Central memory CD8-positive, alpha-beta T cell (primary cell): Measurements from ENCODE around the gene ITFG1.
"Not testable (repeated sequence)": the region's sequence is repeated elsewhere in the genome, so short reads cannot be mapped to it uniquely, and the experiment has no call there.

Experiments
- ATAC-seq: fragments of 150-1000 bp; cut with Tn5 transposase; replicated peaks from 2 replicates; pipeline ENCODE4 v1.10.0; 2022; ENCODE audit warnings: mild to moderate bottlenecking, moderate FRiP score, moderate number of reproducible peaks; ENCODE audit not compliant: poor library complexity, severe bottlenecking; ENCODE audit errors: extremely low read depth
- DNase-seq, 2 donors: peaks; one replicate each; pipeline ENCODE4 v3.0.0; 2021; ENCODE audit warnings: low spot score in 2 of 2
- H3K27ac Mint-ChIP-seq: one replicate; pipeline ENCODE4 v1.8.0; 2022; ENCODE audit warnings: low read depth, mild to moderate bottlenecking, moderate library complexity, mixed read lengths
- H3K27me3 Mint-ChIP-seq: one replicate; pipeline ENCODE4 v1.8.0; 2022; ENCODE audit warnings: mixed read lengths
- H3K36me3 Mint-ChIP-seq: one replicate; pipeline ENCODE4 v1.8.0; 2022; ENCODE audit warnings: mild to moderate bottlenecking, moderate library complexity, mixed read lengths; ENCODE audit not compliant: insufficient read depth
- H3K4me1 Mint-ChIP-seq: one replicate; pipeline ENCODE4 v1.8.0; 2022; ENCODE audit warnings: mixed read lengths
- H3K4me3 Mint-ChIP-seq: one replicate; pipeline ENCODE4 v1.8.0; 2022; ENCODE audit warnings: mild to moderate bottlenecking, moderate library complexity, mixed read lengths
- H3K9me3 Mint-ChIP-seq: one replicate; pipeline ENCODE4 v1.8.0; 2022; ENCODE audit warnings: mixed read lengths

ITFG1 gene

DNA sequence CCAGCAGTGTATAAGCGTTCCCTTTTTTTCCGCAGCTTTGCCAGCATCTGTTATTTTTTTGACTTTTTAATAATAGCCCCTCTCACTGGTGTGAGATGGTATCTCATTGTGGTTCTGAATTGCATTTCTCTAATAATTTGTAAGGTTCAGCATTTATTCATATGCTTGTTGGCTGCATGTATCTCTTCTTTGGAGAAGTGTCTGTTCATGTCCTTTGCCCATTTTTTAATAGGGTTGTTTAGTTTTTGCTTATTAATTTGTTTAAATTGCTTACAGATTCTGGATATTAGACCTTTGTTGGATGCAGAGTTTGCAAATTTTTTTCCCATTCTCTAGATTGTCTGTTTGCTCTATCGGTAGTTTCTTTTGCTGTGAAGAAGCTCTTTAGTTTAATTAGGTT lies 27.2 kb upstream of the ITFG1 start:
- no peak for DNase-seq
- no peaks in the 10 kb centered on the region for H3K9me3 Mint-ChIP-seq
- no peak overlapping the region for H3K4me3 Mint-ChIP-seq
- H3K4me1 Mint-ChIP-seq, result peaks cover 32% of the 10 kb centered on the region
- ATAC-seq, result no peak
- peaks cover 2% of the 10 kb centered on the region for H3K36me3 Mint-ChIP-seq
- no peak overlapping the region for H3K27ac Mint-ChIP-seq
- no peaks in the 10 kb centered on the region for H3K27me3 Mint-ChIP-seq

DNA sequence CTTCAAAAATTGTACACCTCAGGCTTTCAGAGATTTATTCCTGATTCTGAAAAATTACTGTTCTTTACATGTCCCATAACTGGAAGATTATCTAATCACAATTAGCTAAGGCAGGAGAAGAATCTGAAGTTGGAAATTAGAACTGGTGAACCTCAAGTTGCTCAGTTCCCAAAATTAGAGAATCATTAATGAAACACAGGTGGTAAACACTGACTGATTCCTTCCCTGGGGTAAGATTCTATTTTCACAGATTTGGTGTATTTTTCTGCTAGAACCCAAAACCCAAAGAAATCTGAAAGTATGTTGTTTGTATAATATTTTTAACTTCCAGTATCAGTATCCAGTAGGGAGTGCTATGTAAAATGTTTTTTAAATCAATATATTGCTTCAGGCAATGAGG lies 26.0 kb upstream of the ITFG1 start:
- Mint-ChIP-seq H3K4me3 (no peak overlapping the region), H3K36me3 (peaks cover 2% of the 10 kb centered on the region), H3K4me1 (peaks cover 25% of the 10 kb centered on the region), H3K9me3 (no peaks in the 10 kb centered on the region), H3K27me3 (no peaks in the 10 kb centered on the region), H3K27ac (no peak overlapping the region)
- ATAC-seq (no peak), DNase-seq (no peak)

DNA sequence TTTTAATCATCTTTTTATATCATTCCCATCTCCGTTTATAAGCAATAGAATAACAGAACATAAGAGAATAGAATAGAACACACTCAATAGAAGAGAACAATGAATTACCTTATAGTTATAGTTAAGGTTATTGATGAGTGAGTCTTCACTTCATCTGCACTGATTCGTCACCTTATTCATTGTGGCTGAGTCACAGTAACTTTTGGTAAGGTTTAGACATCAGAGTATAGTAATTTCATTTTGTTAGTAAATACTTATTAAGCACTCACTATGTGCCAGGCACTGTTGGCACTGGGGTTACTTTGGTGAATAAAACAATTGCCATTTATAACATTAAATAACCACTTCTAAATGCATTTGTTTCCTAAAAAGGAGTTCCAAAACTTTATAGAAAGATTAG lies 22.8 kb upstream of the ITFG1 start:
- ATAC-seq (no peak), DNase-seq (no peak)
- no peak overlapping the region for H3K27ac Mint-ChIP-seq
- peaks cover 2% of the 10 kb centered on the region for H3K36me3 Mint-ChIP-seq
- H3K4me3 Mint-ChIP-seq, result no peak overlapping the region
- no peaks in the 10 kb centered on the region for H3K27me3 Mint-ChIP-seq
- peaks cover 35% of the 10 kb centered on the region for H3K4me1 Mint-ChIP-seq
- H3K9me3 Mint-ChIP-seq, result no peaks in the 10 kb centered on the region

DNA sequence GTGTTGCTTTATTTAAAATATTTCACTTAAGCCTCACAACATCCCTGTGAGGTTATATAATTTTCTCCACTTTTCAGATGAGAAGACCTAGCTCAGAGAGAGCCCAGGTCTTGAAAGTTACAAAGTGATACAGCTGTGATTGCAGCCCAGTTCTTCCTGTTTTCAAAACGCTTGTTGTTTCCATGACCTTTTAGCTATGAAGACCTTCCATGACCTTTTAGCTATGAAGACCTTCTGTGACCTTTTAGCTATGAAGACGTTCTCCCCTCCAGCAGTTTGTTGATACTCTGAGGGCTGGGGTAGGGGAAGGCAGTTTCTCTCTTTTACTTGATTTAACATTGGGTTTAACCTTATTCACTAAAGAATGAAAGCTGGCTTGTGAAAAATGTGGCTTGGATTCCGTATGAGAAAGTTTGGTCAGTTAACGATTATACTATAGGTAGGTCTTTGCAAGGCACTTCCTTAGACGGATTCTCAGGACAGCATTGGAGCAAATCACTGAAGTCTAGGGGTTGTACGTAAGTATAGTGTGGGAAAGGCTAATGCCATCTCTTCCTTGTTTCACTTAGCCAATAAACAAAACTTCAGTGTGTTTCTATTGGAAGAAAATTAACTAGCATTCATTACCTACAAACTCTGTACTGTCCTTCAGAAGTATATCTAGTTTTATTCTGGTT lies 21.0 kb upstream of the ITFG1 start:
- no peaks in the 10 kb centered on the region for H3K27me3 Mint-ChIP-seq
- DNase-seq (no peak), ATAC-seq (no peak)
- H3K27ac Mint-ChIP-seq, result no peak overlapping the region
- peaks cover 38% of the 10 kb centered on the region for H3K4me1 Mint-ChIP-seq
- H3K36me3 Mint-ChIP-seq, result peaks cover 2% of the 10 kb centered on the region
- H3K4me3 Mint-ChIP-seq, result no peak overlapping the region
- no peaks in the 10 kb centered on the region for H3K9me3 Mint-ChIP-seq

DNA sequence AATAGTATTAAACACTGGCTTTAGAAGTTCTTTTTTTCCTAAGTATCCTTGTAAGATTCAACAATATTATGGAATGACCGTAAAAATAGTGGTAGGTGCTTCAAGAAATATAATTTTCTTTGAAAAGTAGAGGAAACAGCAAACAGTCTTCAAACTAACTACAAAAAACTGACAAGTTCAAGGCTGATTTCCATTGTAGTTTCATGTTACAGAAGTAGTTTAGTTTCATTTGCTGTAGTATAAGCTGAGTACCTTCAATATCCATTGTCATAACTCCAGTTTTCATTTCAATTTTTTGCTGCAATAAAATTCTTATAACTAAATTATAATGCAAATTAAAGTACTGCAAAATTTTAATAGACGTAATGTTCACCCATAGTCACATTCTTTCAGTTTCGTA lies 19.5 kb upstream of the ITFG1 start:
- H3K27me3 Mint-ChIP-seq, result no peaks in the 10 kb centered on the region
- ATAC-seq, result no peak
- H3K9me3 Mint-ChIP-seq, result no peaks in the 10 kb centered on the region
- H3K27ac Mint-ChIP-seq, result no peak overlapping the region
- no peak for DNase-seq
- H3K36me3 Mint-ChIP-seq, result no peaks in the 10 kb centered on the region
- H3K4me1 Mint-ChIP-seq, result peaks cover 35% of the 10 kb centered on the region
- H3K4me3 Mint-ChIP-seq, result no peak overlapping the region

DNA sequence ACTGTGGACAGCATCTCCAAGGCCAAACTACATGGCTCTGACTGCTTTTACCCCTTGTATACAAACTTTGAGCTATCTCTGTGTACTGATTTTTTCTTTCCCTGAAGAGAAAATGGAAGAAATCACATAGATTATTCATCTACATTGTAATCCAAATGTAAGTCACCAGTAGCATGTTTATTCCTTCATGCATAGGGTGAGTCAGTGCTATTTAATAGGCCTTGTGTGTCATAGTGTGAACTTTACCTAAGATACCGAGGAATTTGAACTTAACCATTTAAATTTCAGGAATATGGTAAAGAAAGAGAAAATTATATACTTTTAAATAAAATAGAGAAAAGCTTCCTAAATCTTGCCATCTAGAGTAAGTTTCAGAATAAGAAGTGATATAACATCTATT lies 16.8 kb upstream of the ITFG1 start:
- H3K27ac Mint-ChIP-seq, result no peak overlapping the region
- ATAC-seq (no peak), DNase-seq (no peak)

DNA sequence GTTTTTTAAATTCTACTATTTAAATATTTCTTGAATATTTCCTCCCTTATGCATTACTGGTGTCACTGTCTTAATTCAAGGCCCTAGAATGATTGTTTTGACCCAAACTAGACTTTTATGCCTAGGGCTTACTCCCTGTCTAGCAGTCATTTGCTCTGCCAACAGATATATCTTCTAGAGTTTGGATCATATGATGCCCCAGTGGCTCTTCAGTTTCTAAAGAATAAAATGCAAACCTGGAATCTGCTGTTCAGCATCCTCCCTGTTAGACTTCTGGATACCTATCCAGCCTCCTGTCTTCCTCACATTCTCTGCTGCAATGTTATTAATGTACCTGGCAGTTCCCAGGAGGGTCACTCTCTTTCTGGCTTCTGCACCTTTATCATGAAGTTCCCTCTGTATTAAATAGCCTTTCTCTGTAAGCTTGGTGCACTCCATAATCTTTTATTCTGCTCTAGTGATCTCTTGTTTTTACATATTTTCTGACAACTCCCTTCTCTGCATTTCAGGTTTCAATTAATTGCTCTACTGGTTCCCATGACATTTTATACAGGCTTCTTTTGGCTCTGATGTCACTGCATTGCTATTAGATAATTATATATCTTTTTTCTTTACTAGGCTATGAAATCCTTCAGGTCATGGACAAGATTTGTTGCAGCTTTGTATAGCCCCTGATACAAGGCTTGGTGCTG lies 15.9 kb upstream of the ITFG1 start:
- H3K27me3 Mint-ChIP-seq, result no peaks in the 10 kb centered on the region
- H3K9me3 Mint-ChIP-seq, result no peaks in the 10 kb centered on the region
- ATAC-seq, result no peak
- peaks cover 27% of the 10 kb centered on the region for H3K4me1 Mint-ChIP-seq
- H3K4me3 Mint-ChIP-seq, result no peak overlapping the region
- DNase-seq, result no peak
- H3K27ac Mint-ChIP-seq, result peak overlapping the region; percentile 58
- H3K36me3 Mint-ChIP-seq, result peaks cover 4% of the 10 kb centered on the region

More for the DNA sequence above, 16.8 kb upstream of the ITFG1 start:
- no peaks in the 10 kb centered on the region for H3K9me3 Mint-ChIP-seq
- no peak overlapping the region for H3K4me3 Mint-ChIP-seq
- H3K4me1 Mint-ChIP-seq, result peaks cover 29% of the 10 kb centered on the region
- H3K27me3 Mint-ChIP-seq, result no peaks in the 10 kb centered on the region
- H3K36me3 Mint-ChIP-seq, result no peaks in the 10 kb centered on the region

DNA sequence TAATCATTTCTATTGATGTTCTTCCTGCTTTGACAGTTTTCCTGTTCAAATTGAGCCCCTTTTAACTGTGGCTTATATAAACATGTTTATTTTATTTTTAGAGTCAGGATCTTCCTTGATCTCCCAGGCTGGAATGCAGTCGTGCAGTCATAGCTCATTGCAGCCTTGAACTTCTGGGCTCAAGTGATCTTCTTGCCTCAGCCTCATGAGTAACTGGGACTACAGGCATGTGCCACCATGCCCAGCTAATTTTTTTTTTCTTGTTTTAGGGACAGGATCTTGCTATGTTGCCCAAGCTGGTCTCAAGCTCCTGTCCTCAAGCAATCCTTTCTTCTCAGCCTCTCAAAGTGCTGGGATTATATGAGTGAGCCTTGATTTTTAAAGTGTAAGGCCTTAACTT lies 14.9 kb upstream of the ITFG1 start:
- no peak overlapping the region for H3K27ac Mint-ChIP-seq
- peaks cover 4% of the 10 kb centered on the region for H3K36me3 Mint-ChIP-seq
- DNase-seq, result no peak

DNA sequence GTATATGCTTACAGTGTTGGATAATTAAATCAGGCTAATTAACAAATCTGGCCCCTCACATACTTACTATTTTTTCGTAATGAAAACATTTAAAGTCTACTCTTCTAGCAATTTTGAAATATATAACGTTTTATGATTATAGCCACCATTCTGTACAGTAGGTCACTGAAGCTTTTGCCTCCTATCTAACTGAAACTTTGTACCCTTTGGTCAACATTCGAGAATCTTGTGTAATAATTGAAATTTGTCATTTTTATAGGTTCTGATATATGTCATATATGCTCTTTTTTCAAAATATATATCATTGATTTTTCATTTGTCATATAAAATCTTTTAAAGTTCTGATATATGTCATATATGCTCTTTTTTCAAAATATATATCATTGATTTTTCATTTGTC lies 12.9 kb upstream of the ITFG1 start:
- H3K27ac Mint-ChIP-seq, result no peak overlapping the region
- ATAC-seq, result no peak
- peaks cover 26% of the 10 kb centered on the region for H3K4me1 Mint-ChIP-seq
- H3K4me3 Mint-ChIP-seq, result no peak overlapping the region
- peaks cover 4% of the 10 kb centered on the region for H3K36me3 Mint-ChIP-seq
- no peaks in the 10 kb centered on the region for H3K9me3 Mint-ChIP-seq
- H3K27me3 Mint-ChIP-seq, result no peaks in the 10 kb centered on the region
- no peak for DNase-seq

More for the DNA sequence above, 14.9 kb upstream of the ITFG1 start:
- Mint-ChIP-seq H3K9me3 (no peaks in the 10 kb centered on the region), H3K27me3 (no peaks in the 10 kb centered on the region), H3K4me1 (peaks cover 27% of the 10 kb centered on the region), H3K4me3 (no peak overlapping the region)
- no peak for ATAC-seq

DNA sequence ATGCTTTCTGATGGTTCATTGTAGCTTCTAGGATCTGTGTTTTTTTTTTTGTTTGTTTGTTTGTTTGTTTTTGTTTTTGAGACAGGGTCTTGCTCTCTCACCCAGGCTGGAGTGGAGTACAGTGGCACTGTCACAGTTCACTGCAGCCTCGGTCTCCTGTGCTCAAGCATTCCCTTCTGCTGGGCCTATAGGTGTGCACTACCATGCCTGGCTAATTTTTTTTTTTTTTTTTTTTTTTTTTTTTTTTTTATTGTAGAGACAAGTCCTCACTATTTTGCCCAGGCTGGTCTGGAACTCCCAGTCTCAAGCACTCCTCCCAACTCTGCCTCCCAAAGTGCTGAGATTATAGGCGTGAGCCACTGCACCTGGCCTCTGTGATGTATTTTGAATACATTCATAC lies 12.1 kb upstream of the ITFG1 start:
- not testable (repeated sequence) for H3K36me3 Mint-ChIP-seq, H3K9me3 Mint-ChIP-seq, H3K27ac Mint-ChIP-seq, H3K27me3 Mint-ChIP-seq, ATAC-seq, DNase-seq, H3K4me3 Mint-ChIP-seq
- peaks cover 30% of the 10 kb centered on the region for H3K4me1 Mint-ChIP-seq

DNA sequence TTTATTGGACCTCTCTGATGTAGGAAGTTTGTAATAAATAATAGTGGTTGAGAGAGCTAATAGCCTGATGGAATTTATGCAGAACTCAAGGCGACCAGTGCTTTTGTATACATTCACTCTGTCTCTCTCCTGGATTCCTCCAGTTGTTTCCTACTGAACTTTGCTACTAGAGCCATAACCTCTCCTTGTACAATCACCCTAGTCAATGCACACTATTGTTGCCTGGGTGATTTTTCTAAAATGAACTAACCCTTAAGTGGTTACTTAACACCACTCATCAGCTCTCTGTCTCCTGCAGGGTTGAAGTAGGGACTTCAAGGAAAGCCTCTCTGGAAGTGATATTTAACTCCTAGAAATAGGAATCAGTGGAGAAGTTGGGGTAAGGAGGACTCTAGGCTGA lies 9.9 kb upstream of the ITFG1 start:
- no peaks in the 10 kb centered on the region for H3K27me3 Mint-ChIP-seq
- H3K4me1 Mint-ChIP-seq, result peaks cover 31% of the 10 kb centered on the region
- ATAC-seq (no peak), DNase-seq (no peak)
- no peaks in the 10 kb centered on the region for H3K9me3 Mint-ChIP-seq
- no peak overlapping the region for H3K4me3 Mint-ChIP-seq
- H3K27ac Mint-ChIP-seq, result no peak overlapping the region
- peaks cover 6% of the 10 kb centered on the region for H3K36me3 Mint-ChIP-seq

DNA sequence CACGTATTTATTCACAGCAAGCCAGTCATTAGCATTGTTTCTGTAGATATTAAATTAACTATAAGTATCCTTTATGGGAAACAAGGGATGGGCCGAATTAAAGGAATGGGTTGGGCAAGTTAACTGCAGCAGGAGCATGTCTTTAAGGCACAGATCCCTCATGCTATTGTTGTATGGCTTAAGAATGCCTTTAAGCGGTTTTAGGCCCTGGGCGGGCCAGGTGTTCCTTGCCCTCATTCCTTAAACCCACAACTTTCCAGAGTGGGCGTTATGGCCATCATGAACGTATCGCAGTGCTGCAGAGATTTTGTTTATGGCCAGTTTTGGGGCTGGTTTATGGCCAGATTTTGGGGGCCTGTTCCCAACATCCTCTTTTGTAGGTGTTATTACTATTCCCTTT lies 9.3 kb upstream of the ITFG1 start:
- Mint-ChIP-seq H3K27ac (no peak overlapping the region), H3K9me3 (no peaks in the 10 kb centered on the region), H3K4me1 (peaks cover 37% of the 10 kb centered on the region), H3K4me3 (no peak overlapping the region), H3K36me3 (peaks cover 7% of the 10 kb centered on the region), H3K27me3 (no peaks in the 10 kb centered on the region)
- DNase-seq (no peak), ATAC-seq (no peak)

DNA sequence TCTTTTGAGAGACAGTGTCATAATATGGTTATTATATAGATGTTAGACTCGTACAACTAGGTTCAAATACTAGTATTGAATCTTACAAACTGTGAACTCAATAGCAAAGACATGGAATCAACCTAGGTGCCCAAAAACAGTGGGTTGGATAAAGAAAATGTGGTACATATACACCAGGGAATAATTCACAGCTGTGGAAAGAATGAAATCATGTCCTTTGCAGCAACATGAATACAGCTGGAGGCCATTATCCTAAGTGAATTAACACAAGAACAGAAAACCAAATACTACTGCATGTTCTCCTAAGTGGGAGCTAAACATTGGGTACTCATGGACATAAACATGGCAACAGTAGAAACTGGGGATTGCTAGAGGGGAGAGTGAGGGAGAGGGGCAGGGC lies 8.4 kb upstream of the ITFG1 start:
- Mint-ChIP-seq H3K27ac (peak overlapping the region; percentile 54), H3K4me1 (peaks cover 38% of the 10 kb centered on the region), H3K9me3 (no peaks in the 10 kb centered on the region)

More for the DNA sequence above, 8.4 kb upstream of the ITFG1 start:
- ATAC-seq (no peak), DNase-seq (no peak)
- Mint-ChIP-seq H3K27me3 (no peaks in the 10 kb centered on the region), H3K36me3 (peaks cover 8% of the 10 kb centered on the region), H3K4me3 (no peak overlapping the region)
